DMS153 treated with DMSO at 0.1 percent for 48 hours (cell line): ENCODE measurements around the gene SMG1.
"Not testable (repeated sequence)": the region's sequence is repeated elsewhere in the genome, so short reads cannot be mapped to it uniquely, and the experiment has no call there.

Experiments used
- DNase-seq: peaks from one replicate; lab custom pipeline; 2025; ENCODE audit not compliant: unreplicated experiment; lab: John Stamatoyannopoulos, UW

Gene SMG1

DNA sequence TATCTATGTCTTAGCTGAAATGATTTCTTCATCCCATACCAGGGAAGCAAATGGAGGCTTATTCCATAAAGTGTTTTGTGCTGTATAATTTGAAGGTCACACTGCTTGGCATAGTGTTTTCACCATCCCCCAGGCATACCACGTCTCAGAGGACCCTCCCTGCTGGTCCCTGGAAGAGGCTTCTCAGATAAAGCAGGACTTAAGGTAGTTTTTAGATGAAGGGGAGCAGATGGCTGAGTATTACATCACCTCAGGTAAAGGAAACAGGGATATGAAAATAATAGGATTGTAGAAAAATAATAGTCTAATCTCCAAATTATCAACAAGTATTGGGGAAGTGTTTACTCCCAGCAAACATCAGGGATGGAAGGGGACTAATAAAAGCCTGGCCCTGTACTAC, 7.3 kb upstream of the SMG1 start:
- no peak for DNase-seq

DNA sequence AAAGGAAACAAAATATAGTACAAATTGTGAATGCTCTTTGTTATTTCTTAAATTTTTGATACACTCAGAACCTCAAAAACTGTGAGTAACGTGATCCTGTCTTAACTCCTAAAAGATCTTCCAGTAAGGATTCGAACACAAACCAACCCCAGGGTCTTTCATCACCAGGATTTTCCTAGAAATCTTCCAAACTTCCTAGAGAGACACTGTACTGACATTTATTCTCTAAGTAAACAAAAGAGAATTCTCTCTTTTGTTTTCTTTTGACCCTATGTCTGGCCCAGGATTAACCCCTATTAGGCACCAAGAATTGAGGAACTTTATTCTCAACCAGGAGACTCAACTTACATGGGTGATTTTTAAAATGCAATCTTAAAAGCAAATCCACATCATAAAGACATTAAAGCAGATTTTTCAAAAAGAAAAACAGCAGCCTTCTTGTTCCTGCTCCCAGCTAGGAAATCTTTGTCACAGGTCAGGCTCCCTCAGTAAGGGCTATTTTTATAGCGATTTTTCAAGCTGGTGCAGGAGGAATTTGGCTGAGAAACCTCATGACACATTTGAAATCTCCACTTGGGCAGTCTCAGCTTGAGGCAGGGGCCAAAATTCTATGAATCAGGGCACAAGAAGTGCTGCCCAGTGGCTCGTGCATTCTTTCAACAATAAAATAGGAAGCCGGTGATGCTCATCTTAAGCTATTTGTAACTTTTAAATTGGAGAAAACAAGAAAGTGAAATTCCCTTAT, 6.2 kb upstream of the SMG1 start:
- DNase-seq = no peak

DNA sequence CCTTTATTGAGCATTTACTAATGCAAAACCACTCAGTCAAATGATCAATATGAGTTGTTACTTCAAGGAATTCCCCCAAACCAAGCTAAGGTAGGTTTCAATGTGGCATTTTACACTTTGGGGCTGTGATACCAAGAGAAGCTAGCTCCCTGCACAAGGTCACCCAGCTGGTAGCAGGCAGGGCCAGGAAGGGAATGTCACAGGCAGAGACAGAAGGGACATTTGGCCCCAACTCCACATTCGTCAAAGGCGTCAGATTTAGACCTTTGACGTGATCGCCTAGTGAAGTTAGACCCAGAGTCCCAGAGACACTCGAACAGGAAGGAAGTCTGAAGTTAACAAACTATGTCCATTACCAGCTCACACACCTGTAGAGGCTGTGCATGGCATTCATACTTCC, 5.5 kb upstream of the SMG1 start:
- DNase-seq = no peak

DNA sequence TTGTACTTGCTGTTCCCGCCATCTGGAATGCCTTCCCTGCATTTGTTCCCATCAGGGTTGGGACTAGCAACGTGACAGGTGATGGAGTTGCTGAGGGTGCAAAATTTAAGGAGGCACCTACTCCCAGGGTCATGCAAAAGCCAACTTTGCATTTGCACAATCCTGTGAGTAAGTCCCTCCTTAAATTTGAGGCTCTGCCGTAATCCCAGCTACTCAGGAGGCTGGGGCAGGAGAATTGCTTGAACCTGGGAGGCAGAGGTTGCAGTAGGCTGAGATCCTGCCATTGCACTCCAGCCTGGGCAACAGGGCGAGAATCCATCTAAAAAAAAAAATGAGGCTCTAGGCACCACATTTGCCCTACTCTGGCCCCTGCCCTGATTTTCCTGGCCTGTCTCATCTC, 3.9 kb upstream of the SMG1 start:
- DNase-seq = not testable (repeated sequence)

DNA sequence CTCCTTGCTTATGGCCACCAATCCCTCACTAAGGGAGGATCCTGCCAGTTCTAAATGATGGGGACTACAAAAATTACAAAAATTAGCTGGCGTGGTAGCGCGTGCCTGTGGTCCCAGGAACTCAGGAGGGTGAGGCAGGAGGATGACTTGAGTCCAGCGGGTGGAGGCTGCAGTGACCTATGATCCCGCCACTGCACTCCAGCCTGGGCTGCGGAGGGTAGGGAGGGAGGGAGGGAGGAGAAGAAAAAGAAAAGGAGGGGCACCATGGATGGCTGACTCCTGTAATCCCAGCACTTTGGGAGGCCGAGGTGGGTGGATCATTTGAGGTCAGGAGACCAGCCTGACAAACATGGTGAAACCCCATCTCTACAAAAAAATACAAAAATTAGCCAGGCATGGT, 1.9 kb upstream of the SMG1 start:
- DNase-seq = not testable (repeated sequence)

DNA sequence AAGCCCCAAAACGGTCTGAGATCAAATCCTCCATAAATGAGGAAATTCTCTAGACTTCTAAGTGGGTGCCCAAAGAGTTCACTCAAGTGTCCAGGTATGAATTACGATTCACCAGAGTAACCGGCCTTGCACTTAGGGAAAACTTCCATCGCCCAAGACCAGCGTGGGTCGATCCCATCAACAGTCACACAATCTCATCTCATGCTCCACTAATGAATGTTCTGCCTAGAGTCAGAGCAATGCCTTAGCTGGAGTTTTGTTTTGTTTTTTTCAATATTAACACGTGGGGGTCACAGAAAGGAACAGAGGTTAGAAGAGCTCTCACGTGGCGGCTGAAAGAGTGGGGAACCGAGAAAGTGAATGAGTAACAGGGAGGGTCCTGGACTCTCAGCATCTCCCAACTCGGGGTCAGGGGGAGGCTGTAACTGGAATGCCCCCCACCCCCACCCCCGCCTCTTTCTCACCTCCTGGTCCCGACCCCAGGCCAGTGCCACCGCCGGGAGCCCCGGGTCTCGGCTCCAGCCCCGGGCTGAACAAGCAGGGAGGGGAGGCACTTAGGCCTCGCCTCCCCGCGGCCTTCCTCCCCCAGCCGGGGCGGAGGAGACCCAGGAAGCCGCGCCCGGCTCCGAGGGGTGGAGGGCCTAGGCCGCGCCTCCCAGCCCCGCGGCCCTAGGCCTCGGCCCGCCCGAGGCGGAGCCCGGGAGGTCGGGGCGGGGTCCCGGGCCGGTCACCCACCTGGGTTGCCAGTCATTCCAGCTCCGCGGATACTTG, 808 bp downstream of the SMG1 start:
- not testable (repeated sequence) for DNase-seq

DNA sequence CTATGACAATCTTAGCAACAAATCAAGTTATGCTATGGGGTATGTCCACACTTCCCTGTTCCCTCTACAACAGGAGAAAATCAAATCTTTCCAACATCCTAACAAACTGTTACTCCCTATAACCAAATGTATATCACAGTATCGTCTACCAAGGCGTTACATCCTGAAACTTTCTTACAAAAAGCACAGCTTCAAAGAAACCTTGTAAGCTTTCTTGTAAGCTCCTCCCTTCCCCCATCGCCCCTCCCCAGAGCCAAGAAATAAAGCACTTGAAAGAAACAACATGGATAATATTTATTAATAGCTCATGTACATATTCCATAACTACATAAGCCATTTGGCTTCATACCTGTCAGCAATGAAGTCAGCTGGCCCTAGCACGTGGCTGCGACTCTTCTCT, 2.3 kb downstream of the SMG1 start:
- not testable (repeated sequence) for DNase-seq

DNA sequence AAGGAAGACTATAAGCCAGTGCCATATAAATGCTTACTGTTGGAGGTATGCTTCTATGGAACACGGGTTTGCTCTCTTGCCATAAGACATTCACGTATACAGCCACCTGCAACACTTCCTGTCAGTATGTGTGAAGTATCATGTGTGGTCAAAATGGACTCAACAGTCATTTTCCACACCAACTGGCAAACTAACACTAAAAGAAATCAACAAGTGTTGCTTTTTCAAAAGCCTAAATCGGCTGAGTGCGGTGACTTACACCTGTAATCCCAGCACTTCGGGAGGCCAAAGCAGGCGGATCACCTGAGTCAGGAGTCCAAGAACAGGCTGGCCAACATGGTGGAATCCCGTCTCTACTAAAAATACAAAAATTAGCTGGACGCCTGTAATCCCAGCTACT, 3.1 kb downstream of the SMG1 start:
- not testable (repeated sequence) for DNase-seq

DNA sequence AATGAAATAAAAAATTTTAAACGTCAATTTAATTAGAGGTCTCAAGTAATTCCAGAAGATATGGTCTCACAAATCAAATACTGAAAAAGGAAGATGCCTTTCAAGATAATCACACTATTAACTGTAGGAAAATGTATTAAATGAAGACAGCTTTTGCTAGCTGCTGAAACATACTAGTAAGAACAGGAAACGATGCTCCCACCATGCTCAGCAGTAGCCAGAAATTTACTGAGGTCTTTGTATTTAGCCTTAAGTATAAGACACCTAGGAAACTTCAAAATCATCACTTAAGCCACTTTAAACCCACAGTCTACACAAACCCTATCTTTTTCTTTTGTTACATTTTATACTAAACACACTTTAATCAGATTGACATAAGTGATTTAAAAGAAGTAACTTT, 16.6 kb downstream of the SMG1 start:
- not testable (repeated sequence) for DNase-seq

DNA sequence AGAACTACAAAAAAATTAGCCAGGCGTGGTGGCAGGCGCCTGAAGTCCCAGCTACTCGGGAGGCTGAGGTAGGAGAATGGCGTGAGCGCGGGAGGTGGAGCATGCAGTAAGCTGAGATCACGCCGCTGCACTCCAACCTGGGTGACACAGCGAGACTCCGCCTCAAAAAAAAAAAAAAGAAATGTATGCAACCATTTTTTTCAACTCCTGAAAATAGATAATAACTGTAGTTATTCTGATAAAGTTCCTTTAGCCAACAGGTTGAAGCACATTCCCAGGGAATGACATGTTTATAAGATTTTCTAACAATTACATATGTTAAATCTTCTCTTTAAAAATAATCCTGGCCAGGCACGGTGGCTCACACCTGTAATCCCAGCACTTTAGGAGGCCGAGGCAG, 17.5 kb downstream of the SMG1 start:
- DNase-seq = not testable (repeated sequence)

DNA sequence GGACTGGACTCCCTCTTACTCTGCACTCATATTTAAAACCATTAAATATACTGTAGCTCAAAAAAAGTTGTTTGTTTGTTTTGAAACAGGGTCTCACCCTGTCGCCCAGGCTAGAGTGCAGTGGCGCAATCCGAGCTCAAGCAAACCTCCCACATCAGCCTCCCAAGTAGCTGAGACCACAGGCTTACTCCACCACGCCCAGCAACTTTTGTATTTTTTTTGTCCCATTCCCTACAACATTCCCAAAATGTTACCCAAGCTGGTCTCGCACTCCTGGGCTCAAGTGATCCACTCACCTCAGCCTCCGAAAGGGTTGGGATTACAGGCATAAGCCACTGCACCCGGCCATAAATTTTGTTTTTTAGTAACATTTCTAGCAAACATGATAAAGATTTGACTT, 23.4 kb downstream of the SMG1 start:
- DNase-seq = not testable (repeated sequence)

DNA sequence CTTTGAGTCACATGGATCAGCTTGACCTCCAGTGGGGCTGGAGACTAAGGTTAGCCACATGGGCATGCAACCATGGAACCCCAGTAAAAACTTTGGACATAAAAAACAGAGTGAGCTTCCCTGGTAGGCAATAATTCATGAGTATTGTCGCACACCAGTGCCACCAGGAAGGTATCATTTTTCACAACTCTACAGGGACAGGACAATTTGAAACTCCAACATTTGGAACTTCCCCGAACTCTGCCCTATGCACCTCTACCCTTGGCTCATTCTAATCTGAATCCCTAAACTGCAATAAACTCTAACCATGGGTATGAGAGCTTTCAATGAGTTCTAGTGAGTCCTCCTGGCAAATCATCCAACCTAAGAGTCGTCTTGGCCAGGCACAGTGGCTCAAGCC, 24.2 kb downstream of the SMG1 start:
- DNase-seq = not testable (repeated sequence)

DNA sequence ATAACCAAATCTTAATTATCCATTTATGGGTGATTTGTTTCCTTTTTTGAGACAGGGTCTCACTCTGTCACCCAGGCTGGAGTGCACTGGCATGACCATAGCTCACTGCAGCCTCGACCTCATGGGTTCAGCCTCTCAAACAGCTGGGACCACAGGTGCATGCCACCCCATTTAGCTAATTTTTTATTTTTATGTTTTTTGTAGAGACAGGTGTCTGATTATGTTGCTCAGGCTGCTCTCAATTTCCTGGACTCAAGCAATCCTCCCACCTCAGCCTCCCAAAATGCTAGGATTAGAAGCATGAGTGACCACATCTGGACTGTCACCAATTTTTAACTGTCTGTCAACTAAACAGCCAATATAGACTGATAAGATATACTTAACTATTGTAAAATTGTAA, 25.0 kb downstream of the SMG1 start:
- not testable (repeated sequence) for DNase-seq

DNA sequence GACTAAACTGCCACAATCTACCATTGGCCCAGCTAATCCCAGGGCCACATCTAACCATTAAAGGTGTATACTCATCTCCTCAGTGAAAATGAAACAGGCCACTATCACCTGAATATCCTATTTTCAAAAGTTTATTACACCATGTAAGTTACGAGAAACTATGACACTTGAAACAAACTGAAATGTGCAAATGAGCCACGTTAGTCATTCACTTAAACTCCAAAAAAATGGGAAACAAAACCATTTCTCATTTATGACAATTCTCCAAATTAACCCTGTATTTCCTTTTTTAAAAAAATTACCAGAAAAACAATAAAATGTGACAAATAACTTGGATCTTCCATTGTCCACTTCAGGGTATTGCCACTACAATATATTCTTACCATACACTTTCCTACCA, 41.8 kb downstream of the SMG1 start:
- DNase-seq = not testable (repeated sequence)

DNA sequence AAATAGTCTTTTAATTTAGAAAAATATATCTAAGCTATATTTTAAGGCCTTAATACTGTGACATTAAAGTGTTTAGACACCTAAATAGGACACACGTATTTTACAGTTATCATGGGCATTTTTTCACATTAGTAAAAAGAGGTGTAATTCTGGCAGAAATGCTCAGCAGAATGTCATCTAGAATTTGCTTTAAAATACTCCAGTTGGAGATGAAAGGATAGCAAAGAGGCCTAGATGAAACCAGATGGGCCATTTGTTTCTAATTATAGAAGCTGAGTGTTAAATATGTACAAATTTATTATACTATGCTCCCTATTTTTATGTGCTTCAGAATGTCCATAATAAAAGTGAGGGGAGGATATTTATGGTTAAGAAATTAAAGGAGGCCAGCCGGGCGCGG, 48.5 kb downstream of the SMG1 start:
- not testable (repeated sequence) for DNase-seq

DNA sequence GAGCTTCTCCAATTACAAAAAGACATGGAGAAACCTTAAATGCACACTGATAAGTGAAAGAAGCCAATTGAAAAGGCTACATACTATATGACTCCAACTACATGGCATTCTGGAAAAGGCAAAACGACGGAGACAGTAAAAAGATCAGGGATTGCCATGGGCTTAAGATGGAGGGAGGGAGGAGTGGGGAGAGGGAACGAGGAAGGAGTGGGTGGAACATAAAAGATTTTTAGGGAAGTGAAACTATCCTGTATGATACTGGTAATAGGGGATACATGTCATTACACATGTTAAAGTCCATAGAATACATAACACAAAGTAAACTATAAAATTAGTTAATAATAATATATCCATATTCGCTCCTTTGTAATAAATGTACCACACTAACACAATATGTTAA, 48.9 kb downstream of the SMG1 start:
- DNase-seq = not testable (repeated sequence)

DNA sequence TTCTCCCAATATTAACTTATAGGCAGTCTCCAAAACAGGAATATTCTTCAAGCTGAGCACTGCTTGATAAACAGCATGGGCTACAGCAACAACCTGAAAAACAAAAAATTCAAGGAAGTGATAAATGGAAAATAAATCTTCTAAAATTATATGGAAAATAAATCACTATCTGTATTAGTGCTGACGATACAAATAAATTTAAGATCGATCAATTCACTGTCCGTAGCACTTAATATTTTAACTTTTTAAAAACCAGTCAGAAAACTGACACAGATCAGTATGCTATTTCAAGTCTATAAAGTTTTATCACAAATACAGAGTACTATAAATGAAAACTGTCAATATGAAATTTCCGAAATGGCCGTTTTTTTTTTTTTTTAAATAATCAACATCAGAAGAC, 49.9 kb downstream of the SMG1 start:
- DNase-seq = not testable (repeated sequence)

DNA sequence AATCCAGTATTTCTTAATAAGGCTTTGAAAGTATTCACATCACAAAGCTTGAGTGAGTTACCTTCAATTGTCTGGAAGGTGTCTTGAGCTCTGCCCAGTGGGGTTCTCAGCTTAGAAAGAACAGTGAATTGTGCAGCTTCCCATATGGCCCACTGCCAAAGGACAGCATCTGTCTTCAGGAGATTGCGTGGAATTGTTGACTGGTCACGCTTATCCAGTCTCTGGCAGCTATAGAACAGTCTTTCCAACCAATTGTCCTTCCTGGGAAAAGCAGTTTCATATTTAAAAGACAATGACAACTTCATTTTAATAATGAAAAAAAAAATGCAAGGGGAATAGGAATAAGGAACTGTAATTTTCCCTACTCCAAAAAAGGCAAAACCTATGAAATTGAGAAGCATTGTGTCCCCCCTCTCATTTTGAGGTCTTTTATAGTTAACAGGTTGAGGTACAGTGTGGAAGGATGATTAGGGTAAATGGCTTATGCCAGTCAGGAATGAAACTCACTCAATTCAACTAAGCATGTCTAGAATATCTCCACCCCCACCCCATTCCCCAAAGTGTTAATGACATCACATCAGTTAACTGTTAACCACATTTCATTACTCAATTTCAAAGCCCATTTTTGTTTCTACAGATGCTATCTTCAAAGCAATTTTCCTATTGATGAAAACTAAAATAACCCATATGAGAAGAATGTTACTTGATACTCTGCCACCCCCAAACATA, 57.0 kb downstream of the SMG1 start:
- DNase-seq = not testable (repeated sequence)

DNA sequence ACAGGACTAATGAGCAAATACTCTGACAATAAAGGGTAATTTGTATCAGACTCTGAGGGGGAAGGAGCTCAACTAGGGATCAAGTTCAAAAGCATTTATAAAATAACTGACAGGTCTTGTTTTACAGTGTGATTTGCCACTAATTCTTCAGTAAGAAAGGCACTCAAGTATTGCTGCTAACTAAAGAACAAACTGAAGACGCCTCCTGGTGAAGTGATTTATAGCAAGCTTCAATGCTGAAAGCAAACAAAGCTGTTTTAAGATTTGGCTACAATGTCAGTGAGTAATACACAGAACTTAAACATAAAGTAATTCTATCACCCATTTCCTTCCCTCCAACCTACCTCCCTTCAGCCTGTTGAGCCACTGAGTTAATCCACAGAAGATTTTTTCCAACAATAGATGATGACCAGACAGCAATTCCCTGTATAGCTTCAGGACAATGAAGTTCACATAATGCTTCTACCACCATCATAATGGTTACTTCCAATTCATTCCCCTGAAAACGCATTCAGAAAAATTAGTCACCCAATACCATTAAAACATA, 59.9 kb downstream of the SMG1 start:
- DNase-seq = not testable (repeated sequence)

DNA sequence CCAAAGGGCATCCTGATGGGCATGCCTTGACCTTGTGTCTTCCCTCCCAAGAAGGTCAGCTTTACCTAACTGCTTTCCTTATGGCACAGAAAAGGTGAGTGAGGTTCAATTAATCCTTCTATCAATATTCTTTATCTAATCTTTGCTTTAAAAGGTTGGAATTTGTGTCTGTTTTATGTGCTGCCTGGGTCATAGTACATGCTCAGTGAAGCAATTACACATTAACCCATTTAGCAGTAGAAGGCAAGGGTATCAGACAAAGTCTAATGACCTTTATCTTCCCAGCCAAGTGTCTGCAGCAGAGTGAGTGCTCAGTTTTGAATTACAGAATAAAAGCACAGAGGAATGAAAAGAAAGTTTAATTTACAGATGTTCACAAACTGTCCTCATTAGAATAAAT, 63.3 kb downstream of the SMG1 start:
- DNase-seq = not testable (repeated sequence)

DNA sequence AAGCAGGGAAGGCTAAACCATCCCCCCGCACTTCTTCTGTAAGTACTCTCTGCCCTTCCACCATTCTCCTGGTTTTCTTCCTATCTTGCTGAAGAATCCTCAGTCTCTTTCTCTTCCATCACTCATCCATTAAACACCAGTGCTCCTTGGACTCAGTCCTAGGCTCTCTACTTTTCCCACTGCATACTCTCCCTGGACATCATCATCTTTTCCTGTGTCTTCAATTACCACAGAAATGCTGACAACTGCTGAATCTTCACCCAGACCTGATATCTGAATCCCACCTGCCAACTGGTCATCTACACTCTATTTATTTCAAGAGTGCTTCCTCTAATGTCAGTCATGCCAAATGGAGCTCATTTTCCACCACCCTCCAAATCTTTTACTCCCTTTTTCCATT, 71.0 kb downstream of the SMG1 start:
- DNase-seq = no peak
